ENCODE data around the gene SCFD1. TPM values are rescaled to one million over a fixed set of nuclear protein-coding genes. Genes with fewer than 3 reads are reported as not detected.

The SCFD1 gene
- total RNA-seq, 4 donors from 2014 or later, result 21.5 to 30.7 (median 28.2) TPM

DNA sequence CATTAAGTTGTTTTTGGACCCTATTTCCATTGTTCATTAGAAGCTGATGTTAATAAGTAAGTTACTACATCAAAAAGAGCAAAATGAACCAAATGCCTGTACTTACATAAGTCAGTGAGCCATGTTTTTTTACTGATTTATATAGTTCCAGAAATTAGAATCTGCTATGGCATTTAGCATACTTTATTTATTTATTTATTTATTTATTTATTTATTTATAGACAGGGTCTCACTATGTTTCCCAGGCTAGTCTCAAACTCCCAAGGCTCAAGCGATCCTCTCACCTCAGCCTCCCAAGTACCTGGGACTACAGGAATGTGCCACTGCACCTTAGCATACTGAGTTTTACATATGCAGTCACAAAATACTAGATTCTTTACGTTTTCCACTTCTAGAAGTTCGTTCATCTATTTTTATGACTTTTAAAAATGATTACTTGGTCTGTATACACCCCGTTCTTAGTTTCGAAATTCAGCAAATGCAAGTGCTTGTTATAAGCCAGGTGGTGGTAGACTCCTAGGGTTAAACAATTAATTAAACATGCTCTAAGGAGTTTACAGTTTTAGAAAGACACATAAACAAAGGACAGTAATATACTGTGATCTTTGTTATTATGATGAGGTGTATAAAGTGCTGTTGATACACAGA is 69.8 kb downstream of the SCFD1 start:
- TF ChIP-seq, protein P1, sequence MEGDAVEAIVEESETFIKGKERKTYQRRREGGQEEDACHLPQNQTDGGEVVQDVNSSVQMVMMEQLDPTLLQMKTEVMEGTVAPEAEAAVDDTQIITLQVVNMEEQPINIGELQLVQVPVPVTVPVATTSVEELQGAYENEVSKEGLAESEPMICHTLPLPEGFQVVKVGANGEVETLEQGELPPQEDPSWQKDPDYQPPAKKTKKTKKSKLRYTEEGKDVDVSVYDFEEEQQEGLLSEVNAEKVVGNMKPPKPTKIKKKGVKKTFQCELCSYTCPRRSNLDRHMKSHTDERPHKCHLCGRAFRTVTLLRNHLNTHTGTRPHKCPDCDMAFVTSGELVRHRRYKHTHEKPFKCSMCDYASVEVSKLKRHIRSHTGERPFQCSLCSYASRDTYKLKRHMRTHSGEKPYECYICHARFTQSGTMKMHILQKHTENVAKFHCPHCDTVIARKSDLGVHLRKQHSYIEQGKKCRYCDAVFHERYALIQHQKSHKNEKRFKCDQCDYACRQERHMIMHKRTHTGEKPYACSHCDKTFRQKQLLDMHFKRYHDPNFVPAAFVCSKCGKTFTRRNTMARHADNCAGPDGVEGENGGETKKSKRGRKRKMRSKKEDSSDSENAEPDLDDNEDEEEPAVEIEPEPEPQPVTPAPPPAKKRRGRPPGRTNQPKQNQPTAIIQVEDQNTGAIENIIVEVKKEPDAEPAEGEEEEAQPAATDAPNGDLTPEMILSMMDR (IDR thresholded peaks at IDR 0.05 in 4 of 5, conservative IDR thresholded peaks at IDR 0.05 in 1 of 5), result no peak
- no peak for TF ChIP-seq POLR2A (IDR thresholded peaks at IDR 0.05)
- DNase-seq, result no peak
- Histone ChIP-seq H3K27me3 (no peaks in the 10 kb centered on the region), H3K36me3 (peaks cover 0 to 8% of the 10 kb centered on the region in 2 donors), H3K9me3 (no peaks in the 10 kb centered on the region), H3K4me3 (no peak overlapping the region), H3K4me1 (no peaks in the 10 kb centered on the region), H3K27ac (no peak overlapping the region)
- intact Hi-C loops (cut with DNase I; ENCODE audit: low total_unique reads) (no loop called here), in situ Hi-C loops (cut with MboI; ENCODE audit: low sequenced_read_pairs in 4 of 4) (no loop called here)
- ATAC-seq, result no peak

DNA sequence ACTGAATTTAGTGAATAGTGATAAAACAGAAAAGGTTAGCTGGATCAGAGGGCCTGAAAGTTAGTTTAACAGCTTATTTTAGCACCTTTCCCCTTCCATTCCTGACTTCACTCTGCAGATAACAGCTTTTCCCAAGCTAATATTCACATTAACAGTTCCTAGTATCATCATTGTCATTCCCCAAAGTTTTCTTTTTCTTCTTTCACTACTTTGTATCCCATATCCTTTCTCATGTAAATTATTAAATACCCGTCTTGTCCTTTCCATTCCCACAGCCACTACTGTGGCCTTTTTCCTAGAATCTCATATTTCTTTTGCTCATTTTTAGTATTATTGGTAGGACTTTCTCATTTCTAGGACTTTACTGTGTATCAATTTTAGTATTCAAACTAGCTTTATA is 70.5 kb downstream of the SCFD1 start:
- intact Hi-C loops (cut with DNase I; ENCODE audit: low total_unique reads), result no loop called here
- H3K27me3 ChIP-seq, result no peaks in the 10 kb centered on the region
- TF ChIP-seq, protein P1 (IDR thresholded peaks at IDR 0.05 in 4 of 5, conservative IDR thresholded peaks at IDR 0.05 in 1 of 5), result no peak
- no peak for TF ChIP-seq POLR2A (IDR thresholded peaks at IDR 0.05)

DNA sequence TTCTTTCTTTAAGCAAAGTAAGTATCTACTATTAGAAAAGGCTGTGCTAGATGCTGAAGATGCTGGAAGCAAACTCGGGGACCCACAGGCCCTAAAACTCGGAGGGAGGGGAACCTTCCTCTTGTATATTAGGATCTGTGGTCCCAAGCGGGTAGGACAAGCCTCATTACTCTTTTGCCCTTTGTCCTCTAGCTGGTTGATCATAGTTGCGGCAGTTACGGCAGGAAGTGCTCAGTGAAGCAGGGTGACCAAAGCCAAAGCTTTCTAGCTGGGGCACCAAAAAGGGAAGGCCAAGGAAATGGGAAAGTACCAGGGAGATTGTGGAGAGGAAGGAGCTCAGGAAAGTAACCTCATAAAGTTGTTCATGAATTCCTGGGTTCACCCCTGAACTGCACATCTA is 76.3 kb downstream of the SCFD1 start:
- ATAC-seq (no peak), DNase-seq (no peak)
- Histone ChIP-seq H3K27me3 (no peaks in the 10 kb centered on the region), H3K27ac (no peak overlapping the region), H3K9me3 (no peaks in the 10 kb centered on the region), H3K4me1 (no peaks in the 10 kb centered on the region), H3K36me3 (peaks cover 0 to 48% of the 10 kb centered on the region in 2 donors), H3K4me3 (no peak overlapping the region)
- in situ Hi-C loops (cut with MboI; ENCODE audit: low sequenced_read_pairs in 4 of 4), result no loop called here
- TF ChIP-seq, protein P1 (IDR thresholded peaks at IDR 0.05 in 4 of 5, conservative IDR thresholded peaks at IDR 0.05 in 1 of 5), result no peak
- TF ChIP-seq POLR2A (IDR thresholded peaks at IDR 0.05), result no peak
- intact Hi-C loops (cut with DNase I; ENCODE audit: low total_unique reads), result no loop called here

More for the DNA sequence above, 70.5 kb downstream of the SCFD1 start:
- ATAC-seq (no peak), DNase-seq (no peak)
- Histone ChIP-seq H3K4me3 (no peak overlapping the region), H3K9me3 (no peaks in the 10 kb centered on the region), H3K27ac (no peak overlapping the region), H3K4me1 (no peaks in the 10 kb centered on the region), H3K36me3 (peaks cover 0 to 16% of the 10 kb centered on the region in 2 donors)
- in situ Hi-C loops (cut with MboI; ENCODE audit: low sequenced_read_pairs in 4 of 4), result no loop called here

DNA sequence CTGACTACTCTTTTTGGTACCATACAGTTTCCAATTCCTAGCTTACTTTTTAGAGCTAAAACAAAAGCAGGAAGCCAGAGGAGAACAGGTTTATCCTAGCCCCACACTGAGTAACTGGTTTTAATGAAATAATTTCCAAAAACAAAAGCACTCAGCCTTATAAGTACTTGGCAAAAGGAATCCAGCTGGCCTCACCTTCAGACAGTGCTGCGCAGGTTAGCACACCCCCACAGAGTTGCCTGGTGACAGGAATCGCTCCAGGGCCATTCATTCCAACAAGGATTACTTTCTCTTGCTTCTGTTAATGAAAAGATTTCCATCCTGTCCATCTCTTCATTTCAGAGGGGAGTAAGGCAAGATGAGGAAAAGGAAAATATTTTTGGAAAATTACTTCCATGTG is 84.6 kb downstream of the SCFD1 start:
- no peak for TF ChIP-seq POLR2A (IDR thresholded peaks at IDR 0.05)
- TF ChIP-seq, protein P1 (IDR thresholded peaks at IDR 0.05 in 4 of 5, conservative IDR thresholded peaks at IDR 0.05 in 1 of 5), result no peak
- Histone ChIP-seq H3K9me3 (no peaks in the 10 kb centered on the region), H3K4me3 (no peak overlapping the region), H3K4me1 (no peaks in the 10 kb centered on the region), H3K27me3 (no peaks in the 10 kb centered on the region), H3K36me3 (peaks cover 0 to 39% of the 10 kb centered on the region in 2 donors), H3K27ac (no peak overlapping the region)
- DNase-seq, result no peak
- in situ Hi-C loops (cut with MboI; ENCODE audit: low sequenced_read_pairs in 4 of 4), result no loop called here
- ATAC-seq, result no peak
- intact Hi-C loops (cut with DNase I; ENCODE audit: low total_unique reads), result no loop called here

DNA sequence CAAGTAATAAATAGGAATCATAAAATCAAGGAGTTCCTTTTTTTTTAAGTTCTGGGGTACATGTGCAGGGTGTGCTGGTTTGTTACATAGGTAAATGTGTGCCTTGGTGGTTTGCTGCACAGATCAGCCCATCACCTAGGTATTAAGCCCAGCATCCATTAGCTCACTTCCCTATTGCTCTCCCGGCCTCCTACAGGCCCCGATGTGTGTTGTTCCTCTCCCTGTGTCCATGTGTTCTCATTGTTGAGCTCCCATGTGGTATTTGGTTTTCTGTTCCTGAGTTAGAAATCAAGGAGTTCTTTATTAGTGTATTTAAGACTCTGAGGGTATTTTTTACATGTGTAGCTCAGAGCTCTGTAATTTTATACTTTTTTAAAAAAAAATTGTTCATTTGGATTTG is 86.0 kb downstream of the SCFD1 start:
- Histone ChIP-seq H3K4me1 (no peaks in the 10 kb centered on the region), H3K27ac (no peak overlapping the region), H3K36me3 (peaks cover 0 to 39% of the 10 kb centered on the region in 2 donors), H3K27me3 (no peaks in the 10 kb centered on the region), H3K4me3 (no peak overlapping the region), H3K9me3 (no peaks in the 10 kb centered on the region)
- in situ Hi-C loops (cut with MboI; ENCODE audit: low sequenced_read_pairs in 4 of 4), result no loop called here
- intact Hi-C loops (cut with DNase I; ENCODE audit: low total_unique reads), result no loop called here
- DNase-seq, result no peak
- TF ChIP-seq, protein P1 (IDR thresholded peaks at IDR 0.05 in 4 of 5, conservative IDR thresholded peaks at IDR 0.05 in 1 of 5), result no peak
- no peak for TF ChIP-seq POLR2A (IDR thresholded peaks at IDR 0.05)
- ATAC-seq, result no peak

All from gastrocnemius medialis (tissue), 4 donors.